ENCODE data around the gene ZBTB37.
A peak's percentile ranks its signal among the peaks of the same experiment; 100 is the strongest.

GRCh38 chr1:173824315-173825081, 43.7 kb upstream of the ZBTB37 start, which contains the start of the genes CENPL and DARS2:
- TF ChIP-seq, protein P1, sequence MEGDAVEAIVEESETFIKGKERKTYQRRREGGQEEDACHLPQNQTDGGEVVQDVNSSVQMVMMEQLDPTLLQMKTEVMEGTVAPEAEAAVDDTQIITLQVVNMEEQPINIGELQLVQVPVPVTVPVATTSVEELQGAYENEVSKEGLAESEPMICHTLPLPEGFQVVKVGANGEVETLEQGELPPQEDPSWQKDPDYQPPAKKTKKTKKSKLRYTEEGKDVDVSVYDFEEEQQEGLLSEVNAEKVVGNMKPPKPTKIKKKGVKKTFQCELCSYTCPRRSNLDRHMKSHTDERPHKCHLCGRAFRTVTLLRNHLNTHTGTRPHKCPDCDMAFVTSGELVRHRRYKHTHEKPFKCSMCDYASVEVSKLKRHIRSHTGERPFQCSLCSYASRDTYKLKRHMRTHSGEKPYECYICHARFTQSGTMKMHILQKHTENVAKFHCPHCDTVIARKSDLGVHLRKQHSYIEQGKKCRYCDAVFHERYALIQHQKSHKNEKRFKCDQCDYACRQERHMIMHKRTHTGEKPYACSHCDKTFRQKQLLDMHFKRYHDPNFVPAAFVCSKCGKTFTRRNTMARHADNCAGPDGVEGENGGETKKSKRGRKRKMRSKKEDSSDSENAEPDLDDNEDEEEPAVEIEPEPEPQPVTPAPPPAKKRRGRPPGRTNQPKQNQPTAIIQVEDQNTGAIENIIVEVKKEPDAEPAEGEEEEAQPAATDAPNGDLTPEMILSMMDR (IDR thresholded peaks at IDR 0.05), result no peak
- TF ChIP-seq POLR2A (IDR thresholded peaks at IDR 0.05), result peak in 1 of 2 donors; percentile 45

Data from gastroesophageal sphincter (tissue), 3 donors.